KMS-11 (cell line): Measurements from ENCODE around the gene SETDB2.

ENCODE experiments used
- H2AFZ ChIP-seq: fragments of 200-600 bp; sonication (generic); 2 replicates; pipeline ENCODE4 v1.6.1; 2016; ENCODE audit warnings: antibody characterized with exemption, mixed run types, low read depth
- H3K27ac ChIP-seq: fragments of 200-600 bp; sonication (generic); 2 replicates; pipeline ENCODE4 v1.6.1; 2016; ENCODE audit warnings: mild to moderate bottlenecking, mixed run types
- H3K27me3 ChIP-seq: fragments of 200-600 bp; sonication (generic); 2 replicates; pipeline ENCODE4 v1.6.1; 2017; ENCODE audit warnings: mild to moderate bottlenecking, low read depth, mixed run types, moderate library complexity; ENCODE audit not compliant: insufficient read depth
- H3K36me3 ChIP-seq: fragments of 200-600 bp; sonication (generic); 2 replicates; pipeline ENCODE4 v1.6.1; 2017; ENCODE audit warnings: mild to moderate bottlenecking, mixed run types; ENCODE audit not compliant: insufficient read depth
- H3K4me1 ChIP-seq: fragments of 200-600 bp; sonication (generic); 2 replicates; pipeline ENCODE4 v1.6.1; 2016; ENCODE audit warnings: mild to moderate bottlenecking, low read depth, mixed run types; ENCODE audit not compliant: poor library complexity, severe bottlenecking
- H3K4me2 ChIP-seq: fragments of 200-600 bp; sonication (generic); 2 replicates; pipeline ENCODE4 v1.7.0; 2016; ENCODE audit warnings: mild to moderate bottlenecking, mixed run types
- H3K4me3 ChIP-seq: fragments of 200-600 bp; sonication (generic); IDR thresholded peaks from 2 replicates; pipeline ENCODE4 v1.6.1; 2017; ENCODE audit warnings: low read depth, low read length, mixed read lengths; ENCODE audit not compliant: insufficient read depth
- H3K79me2 ChIP-seq: fragments of 200-600 bp; sonication (generic); 2 replicates; pipeline ENCODE4 v1.6.1; 2016; ENCODE audit warnings: low read depth, mixed run types; ENCODE audit not compliant: insufficient read depth
- H3K9ac ChIP-seq: fragments of 200-600 bp; sonication (generic); 2 replicates; pipeline ENCODE4 v1.6.1; 2016; ENCODE audit warnings: mild to moderate bottlenecking, mixed run types
- H4K20me1 ChIP-seq: fragments of 200-600 bp; sonication (generic); 2 replicates; pipeline ENCODE4 v1.6.1; 2016; ENCODE audit warnings: mild to moderate bottlenecking, mixed run types; ENCODE audit not compliant: insufficient read depth
- TF ChIP-seq, protein P1 (sequence below): fragments of 200-600 bp; sonication (generic); conservative IDR thresholded peaks from 2 replicates; pipeline ENCODE4 v1.6.1; 2017; ENCODE audit warnings: low read depth, mild to moderate bottlenecking, antibody characterized with exemption, low read length, moderate library complexity, mixed read lengths

The SETDB2 gene

GRCh38 chr13:49524740-49525501, 80.8 kb downstream of the SETDB2 start:
- H3K4me1 ChIP-seq, result no peaks in the 10 kb centered on the region
- no peaks in the 10 kb centered on the region for H3K79me2 ChIP-seq
- H3K4me3 ChIP-seq, result no peak overlapping the region
- H4K20me1 ChIP-seq, result no peaks in the 10 kb centered on the region
- no peak overlapping the region for H3K9ac ChIP-seq
- no peak overlapping the region for H3K4me2 ChIP-seq
- no peak overlapping the region for H3K27ac ChIP-seq
- TF ChIP-seq, protein P1, sequence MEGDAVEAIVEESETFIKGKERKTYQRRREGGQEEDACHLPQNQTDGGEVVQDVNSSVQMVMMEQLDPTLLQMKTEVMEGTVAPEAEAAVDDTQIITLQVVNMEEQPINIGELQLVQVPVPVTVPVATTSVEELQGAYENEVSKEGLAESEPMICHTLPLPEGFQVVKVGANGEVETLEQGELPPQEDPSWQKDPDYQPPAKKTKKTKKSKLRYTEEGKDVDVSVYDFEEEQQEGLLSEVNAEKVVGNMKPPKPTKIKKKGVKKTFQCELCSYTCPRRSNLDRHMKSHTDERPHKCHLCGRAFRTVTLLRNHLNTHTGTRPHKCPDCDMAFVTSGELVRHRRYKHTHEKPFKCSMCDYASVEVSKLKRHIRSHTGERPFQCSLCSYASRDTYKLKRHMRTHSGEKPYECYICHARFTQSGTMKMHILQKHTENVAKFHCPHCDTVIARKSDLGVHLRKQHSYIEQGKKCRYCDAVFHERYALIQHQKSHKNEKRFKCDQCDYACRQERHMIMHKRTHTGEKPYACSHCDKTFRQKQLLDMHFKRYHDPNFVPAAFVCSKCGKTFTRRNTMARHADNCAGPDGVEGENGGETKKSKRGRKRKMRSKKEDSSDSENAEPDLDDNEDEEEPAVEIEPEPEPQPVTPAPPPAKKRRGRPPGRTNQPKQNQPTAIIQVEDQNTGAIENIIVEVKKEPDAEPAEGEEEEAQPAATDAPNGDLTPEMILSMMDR, result no peak
- H3K27me3 ChIP-seq, result no peaks in the 10 kb centered on the region
- H2AFZ ChIP-seq, result no peak overlapping the region
- no peaks in the 10 kb centered on the region for H3K36me3 ChIP-seq

- H3K79me2 ChIP-seq, result no peaks in the 10 kb centered on the region
- no peak overlapping the region for H3K27ac ChIP-seq
- H3K4me2 ChIP-seq, result no peak overlapping the region
- no peaks in the 10 kb centered on the region for H3K27me3 ChIP-seq
- no peak overlapping the region for H2AFZ ChIP-seq
- TF ChIP-seq, protein P1, result no peak
- no peak overlapping the region for H3K4me3 ChIP-seq
- no peak overlapping the region for H3K9ac ChIP-seq
- no peaks in the 10 kb centered on the region for H3K4me1 ChIP-seq
- H3K36me3 ChIP-seq, result no peaks in the 10 kb centered on the region
- no peaks in the 10 kb centered on the region for H4K20me1 ChIP-seq
Measured at GRCh38 chr13:49527123-49527522, 83.0 kb downstream of the SETDB2 start.

- no peaks in the 10 kb centered on the region for H3K36me3 ChIP-seq
- H4K20me1 ChIP-seq, result no peaks in the 10 kb centered on the region
- TF ChIP-seq, protein P1, result no peak
- H3K79me2 ChIP-seq, result no peaks in the 10 kb centered on the region
- H3K4me3 ChIP-seq, result no peak overlapping the region
- H3K4me2 ChIP-seq, result no peak overlapping the region
- no peak overlapping the region for H2AFZ ChIP-seq
- H3K4me1 ChIP-seq, result peaks cover 8% of the 10 kb centered on the region
- no peak overlapping the region for H3K9ac ChIP-seq
- no peak overlapping the region for H3K27ac ChIP-seq
- H3K27me3 ChIP-seq, result no peaks in the 10 kb centered on the region
Measured at GRCh38 chr13:49528161-49528560, 84.1 kb downstream of the SETDB2 start.

DNA sequence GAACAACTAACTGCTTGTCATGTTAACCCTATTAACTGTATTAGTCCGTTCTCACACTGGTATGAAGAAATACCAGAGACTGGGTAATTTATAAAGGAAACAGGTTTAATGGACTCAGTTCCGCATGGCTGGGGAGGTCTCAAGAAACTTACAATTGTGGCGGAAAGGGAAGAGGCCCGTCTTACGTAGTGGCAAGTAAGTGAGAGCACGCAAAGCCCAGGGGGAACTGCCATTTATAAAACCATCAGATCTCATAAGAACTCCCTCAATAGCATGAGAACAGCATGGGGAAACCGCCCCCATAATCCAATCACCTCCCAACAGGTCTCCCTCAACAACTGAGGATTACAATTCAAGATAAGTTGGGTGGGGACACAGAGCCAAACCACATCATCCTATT, 86.4 kb downstream of the SETDB2 start:
- Histone ChIP-seq H3K36me3 (no peaks in the 10 kb centered on the region), H4K20me1 (no peaks in the 10 kb centered on the region), H3K4me3 (no peak overlapping the region), H3K27ac (no peak overlapping the region), H2AFZ (no peak overlapping the region), H3K9ac (no peak overlapping the region), H3K27me3 (no peaks in the 10 kb centered on the region), H3K4me1 (peaks cover 15% of the 10 kb centered on the region), H3K79me2 (no peaks in the 10 kb centered on the region), H3K4me2 (no peak overlapping the region)
- TF ChIP-seq, protein P1, result no peak
